ENCODE measurements around the gene MCCC1.

Gene MCCC1

GRCh38 chr3:182980204-182981037 is 118.9 kb downstream of the MCCC1 start, which contains the start of gene DCUN1D1:
Gene DCUN1D1, minus strand, starts transcription at chr3:182980538. Its CDS starts 49 bp downstream, at chr3:182980489.
- peak; percentile 76 to 90 for DNase-seq

GRCh38 chr3:182979674-182980191 is 119.6 kb downstream of the MCCC1 start:
- peak; percentile 43 to 53 for DNase-seq

GRCh38 chr3:182979103-182979673 is 120.1 kb downstream of the MCCC1 start:
- DNase-seq = no peak

- DNase-seq = no peak
These were observed 120.9 kb downstream of the MCCC1 start for GRCh38 chr3:182978387-182978786.

- DNase-seq = no peak
These were observed 126.2 kb downstream of the MCCC1 start for GRCh38 chr3:182973047-182973446.

- DNase-seq = no peak
These were observed 126.9 kb downstream of the MCCC1 start for GRCh38 chr3:182972387-182972786.

- no peak for DNase-seq
These were observed 127.7 kb downstream of the MCCC1 start for GRCh38 chr3:182971637-182972036.

GRCh38 chr3:182970811-182971418 is 128.4 kb downstream of the MCCC1 start:
- no peak for DNase-seq

GRCh38 chr3:182969853-182970252 is 129.4 kb downstream of the MCCC1 start:
- no peak for DNase-seq

- peak; percentile 54 to 55 for DNase-seq
These were observed 130.0 kb downstream of the MCCC1 start for GRCh38 chr3:182969277-182969676.

GRCh38 chr3:182967218-182968204 is 131.8 kb downstream of the MCCC1 start:
- peak in 1 of 2 donors; percentile 48 for DNase-seq

GRCh38 chr3:182965861-182966366 is 133.4 kb downstream of the MCCC1 start:
- no peak for DNase-seq

Data from inflammatory macrophage treated with lipopolysaccharide for 1 hour (primary cell).